GM12801 (cell line): Measurements from ENCODE around the gene C20orf96.

ENCODE experiments used
- TF ChIP-seq, protein P1 (sequence below): IDR thresholded peaks from one replicate; pipeline ENCODE4 v1.5.1; 2011; ENCODE audit warnings: control low read depth; ENCODE audit not compliant: insufficient read length; ENCODE audit errors: extremely low read depth

C20orf96 gene

DNA sequence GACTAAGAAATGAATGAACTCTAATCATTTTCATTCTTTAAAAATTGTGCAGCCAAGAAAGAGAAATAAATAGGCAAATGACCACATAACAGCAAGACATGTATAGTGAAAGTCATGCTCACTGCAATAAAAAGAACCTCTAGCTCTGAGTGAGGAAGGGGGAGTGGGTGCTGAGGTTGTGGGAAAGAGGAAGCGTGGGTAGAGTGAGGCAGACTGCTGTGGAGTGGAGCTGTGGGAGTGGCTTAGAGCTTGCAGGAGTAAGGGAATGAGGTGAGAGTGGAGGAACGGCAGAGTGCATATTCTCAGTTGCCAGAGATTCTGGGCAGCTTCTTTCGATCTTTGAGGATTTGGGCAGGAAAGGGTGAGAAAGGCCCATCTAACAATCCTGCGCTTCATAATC lies 53.1 kb downstream of the C20orf96 start:
- TF ChIP-seq, protein P1, sequence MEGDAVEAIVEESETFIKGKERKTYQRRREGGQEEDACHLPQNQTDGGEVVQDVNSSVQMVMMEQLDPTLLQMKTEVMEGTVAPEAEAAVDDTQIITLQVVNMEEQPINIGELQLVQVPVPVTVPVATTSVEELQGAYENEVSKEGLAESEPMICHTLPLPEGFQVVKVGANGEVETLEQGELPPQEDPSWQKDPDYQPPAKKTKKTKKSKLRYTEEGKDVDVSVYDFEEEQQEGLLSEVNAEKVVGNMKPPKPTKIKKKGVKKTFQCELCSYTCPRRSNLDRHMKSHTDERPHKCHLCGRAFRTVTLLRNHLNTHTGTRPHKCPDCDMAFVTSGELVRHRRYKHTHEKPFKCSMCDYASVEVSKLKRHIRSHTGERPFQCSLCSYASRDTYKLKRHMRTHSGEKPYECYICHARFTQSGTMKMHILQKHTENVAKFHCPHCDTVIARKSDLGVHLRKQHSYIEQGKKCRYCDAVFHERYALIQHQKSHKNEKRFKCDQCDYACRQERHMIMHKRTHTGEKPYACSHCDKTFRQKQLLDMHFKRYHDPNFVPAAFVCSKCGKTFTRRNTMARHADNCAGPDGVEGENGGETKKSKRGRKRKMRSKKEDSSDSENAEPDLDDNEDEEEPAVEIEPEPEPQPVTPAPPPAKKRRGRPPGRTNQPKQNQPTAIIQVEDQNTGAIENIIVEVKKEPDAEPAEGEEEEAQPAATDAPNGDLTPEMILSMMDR, result no peak

- TF ChIP-seq, protein P1, result no peak
Measured at GRCh38 chr20:235891-236290, 54.7 kb downstream of the C20orf96 start.

DNA sequence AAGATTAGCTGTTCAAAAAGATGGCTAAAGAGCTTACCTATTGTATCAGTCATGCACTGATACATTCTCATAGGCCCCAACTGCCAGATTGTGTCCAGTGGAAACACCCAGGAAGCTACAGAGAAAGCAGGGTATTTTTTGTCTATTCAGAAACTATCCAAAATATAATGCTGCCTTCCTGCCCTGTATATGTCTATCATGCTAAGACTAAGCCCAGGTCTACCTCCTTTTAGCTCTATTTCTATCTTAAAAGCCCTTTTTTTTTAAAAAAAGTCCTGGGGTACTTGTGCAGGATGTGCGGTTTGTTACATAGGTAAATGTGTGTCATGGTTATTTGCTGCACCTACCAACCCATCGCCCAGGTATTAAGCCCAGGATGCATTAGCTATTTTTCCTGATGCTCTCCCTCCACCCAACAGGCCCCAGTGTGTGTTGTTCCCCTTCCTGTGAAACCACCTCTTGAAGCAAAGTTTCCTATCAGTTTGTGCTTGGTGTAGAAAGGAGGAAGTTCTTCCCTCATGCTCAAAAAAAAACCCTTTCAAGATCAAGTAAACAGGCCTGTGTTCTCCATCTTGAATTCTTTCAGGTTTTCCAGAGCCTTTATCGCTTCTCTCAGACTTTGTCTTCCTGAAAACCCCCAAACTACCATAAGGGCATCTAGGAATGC lies 63.0 kb downstream of the C20orf96 start:
- TF ChIP-seq, protein P1, result no peak

GRCh38 chr20:226958-227357 lies 63.6 kb downstream of the C20orf96 start, which contains the start of gene DEFB129:
Gene DEFB129, plus strand, starts transcription at chr20:227258. Its CDS starts 31 bp downstream, at chr20:227289.
- TF ChIP-seq, protein P1, result no peak

- TF ChIP-seq, protein P1, result no peak
Measured at GRCh38 chr20:221258-221830, 69.2 kb downstream of the C20orf96 start.
